ENCODE data around the gene KRTAP4-12.
"Not testable (repeated sequence)": the region's sequence is repeated elsewhere in the genome, so short reads cannot be mapped to it uniquely, and the experiment has no call there.

The KRTAP4-12 gene

DNA sequence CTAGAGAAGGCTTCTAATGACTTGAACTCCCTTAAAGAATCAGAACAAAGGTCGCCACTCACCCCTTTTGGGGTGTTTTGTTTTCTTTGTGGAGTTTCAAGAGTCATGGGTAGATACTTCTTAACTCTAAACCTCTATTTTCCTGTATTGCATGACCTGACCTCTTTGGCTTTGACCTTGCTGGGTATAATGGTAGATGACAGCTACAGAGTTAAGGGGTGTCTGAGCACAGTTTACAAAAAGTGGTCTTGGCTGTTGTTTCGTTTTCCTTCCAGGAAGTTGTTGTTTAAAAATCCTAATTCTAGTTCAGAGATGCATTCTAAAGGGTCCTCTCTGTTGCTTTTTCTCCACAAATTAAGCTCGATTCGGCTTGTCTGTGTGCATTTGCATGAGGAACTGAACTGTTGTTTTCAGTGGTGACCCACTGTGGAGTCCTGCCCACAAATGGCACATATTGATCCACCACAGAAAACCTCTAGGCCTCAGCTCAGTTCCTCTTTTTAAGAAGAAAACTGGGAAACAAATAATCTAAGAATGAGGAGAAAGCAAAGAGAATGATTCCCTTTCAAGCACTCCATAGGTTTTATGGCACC, 35.1 kb downstream of the KRTAP4-12 start:
- DNase-seq (ENCODE audit: low spot score): not testable (repeated sequence)

DNA sequence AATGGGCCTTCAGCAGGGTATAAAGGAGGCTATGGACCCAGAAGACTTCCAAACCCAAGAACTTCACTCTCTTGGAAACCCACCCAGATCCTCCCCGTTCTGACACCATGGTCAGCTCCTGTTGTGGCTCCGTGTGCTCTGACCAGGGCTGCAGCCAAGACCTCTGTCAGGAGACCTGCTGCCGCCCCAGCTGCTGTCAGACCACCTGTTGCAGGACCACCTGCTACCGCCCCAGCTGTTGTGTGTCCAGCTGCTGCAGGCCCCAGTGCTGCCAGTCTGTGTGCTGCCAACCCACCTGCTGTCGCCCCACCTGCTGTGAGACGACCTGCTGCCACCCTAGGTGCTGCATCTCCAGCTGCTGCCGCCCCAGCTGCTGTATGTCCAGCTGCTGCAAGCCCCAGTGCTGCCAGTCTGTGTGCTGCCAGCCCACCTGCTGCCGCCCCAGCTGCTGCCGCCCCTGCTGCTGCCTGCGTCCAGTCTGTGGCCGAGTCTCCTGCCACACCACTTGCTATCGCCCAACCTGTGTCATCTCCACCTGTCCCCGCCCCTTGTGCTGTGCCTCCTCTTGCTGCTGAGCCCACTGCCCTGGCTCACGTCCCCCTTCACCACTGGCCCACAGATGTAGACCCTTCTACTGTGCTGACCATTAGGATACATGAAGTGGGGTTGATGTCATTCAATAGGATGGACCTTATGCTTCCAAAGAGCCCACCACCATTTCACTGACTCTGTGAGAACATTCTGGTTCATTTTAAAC, 39.7 kb downstream of the KRTAP4-12 start, which contains the start of gene KRTAP4-7:
KRTAP4-7 (plus strand) TSS at position 51 of the 757 bp plus-strand sequence; CDS start at position 108, 57 bp downstream.
- DNase-seq (ENCODE audit: low spot score): not testable (repeated sequence)

DNA sequence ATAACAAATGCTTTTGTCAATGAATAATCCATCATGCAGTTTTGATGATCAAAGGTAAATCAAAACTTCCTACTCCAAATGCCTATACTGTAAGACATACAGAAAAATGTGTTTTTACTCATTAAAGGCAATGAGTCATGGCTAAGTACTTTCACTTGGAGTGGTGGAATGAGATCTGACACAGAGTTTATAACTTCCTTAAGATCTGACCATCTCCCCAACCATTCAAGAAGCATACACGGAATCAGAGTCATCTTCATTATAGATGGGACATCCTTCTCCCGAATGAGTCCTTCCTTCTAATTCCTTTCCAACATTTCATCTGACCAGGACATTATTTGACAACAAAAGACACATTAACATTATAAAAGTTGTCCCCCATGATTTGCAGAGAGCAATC, 40.6 kb downstream of the KRTAP4-12 start:
- not testable (repeated sequence) for DNase-seq (ENCODE audit: low spot score)

DNA sequence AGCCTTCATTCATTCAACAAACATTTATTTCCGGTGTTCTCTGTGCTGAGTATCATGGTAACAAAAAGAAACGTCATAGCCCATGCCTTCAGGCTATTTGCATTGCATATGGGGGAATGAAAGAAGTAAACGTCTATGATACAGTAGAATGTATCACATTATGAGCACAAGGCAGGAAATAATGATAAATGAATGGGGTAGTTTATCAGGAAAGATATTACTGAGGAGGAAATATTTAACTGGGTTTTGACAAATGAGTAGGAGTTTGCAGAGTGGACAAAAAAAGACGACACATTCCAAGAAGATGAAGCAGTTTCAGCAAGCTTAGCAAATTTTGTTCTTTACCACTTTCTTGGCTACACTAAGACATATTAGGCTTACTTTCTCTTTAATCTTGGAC, 41.4 kb downstream of the KRTAP4-12 start:
- DNase-seq (ENCODE audit: low spot score): no peak

DNA sequence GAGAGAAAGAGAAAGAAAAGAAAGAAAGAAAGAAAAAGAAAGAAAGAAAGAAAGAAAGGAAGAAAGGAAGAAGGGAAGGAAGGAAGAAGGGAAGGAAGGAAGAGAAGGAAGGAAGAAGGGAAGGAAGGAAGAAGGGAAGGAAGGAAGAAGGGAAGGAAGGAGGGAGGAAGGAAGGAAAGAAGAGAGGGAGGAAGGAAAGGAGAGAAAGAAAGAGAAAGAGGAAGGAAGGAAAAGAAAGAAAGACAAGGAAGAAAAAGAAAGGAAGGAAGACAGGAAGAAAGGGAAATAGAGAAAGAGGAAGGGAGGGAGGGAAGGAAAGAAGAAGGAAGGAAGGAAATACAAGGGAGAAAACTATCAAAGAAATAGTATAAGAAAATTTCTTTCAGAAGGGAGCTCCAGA, 47.2 kb downstream of the KRTAP4-12 start:
- DNase-seq (ENCODE audit: low spot score): no peak

DNA sequence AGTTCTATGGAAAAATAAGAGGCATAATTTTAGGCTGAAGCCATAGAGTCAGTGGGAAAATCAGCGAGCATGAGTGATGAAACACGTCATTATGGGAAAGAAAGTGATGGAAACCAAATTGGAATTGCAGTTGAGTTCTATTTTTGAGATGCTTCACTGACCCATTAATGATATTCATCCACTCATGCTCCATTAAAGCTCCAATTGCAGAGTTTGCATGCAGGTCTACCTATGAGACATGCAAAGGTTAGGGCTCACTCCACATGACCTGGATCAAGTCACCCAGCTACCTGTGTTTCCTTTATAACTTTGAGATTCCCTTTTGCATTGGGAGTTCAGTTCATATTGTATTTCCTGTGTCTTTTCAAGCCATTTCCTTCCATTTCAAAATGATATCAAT, 50.3 kb downstream of the KRTAP4-12 start:
- no peak for DNase-seq (ENCODE audit: low spot score)
